ENCODE measurements around the gene PDE9A.
"Not testable (repeated sequence)": the region's sequence is repeated elsewhere in the genome, so short reads cannot be mapped to it uniquely, and the experiment has no call there.

PDE9A gene

GRCh38 chr21:42653231-42654061 is at the start of gene PDE9A:
PDE9A (plus strand) TSS chr21:42653621; CDS start chr21:42653815, 194 bp downstream.
- no peak for DNase-seq

- DNase-seq, result no peak
Measured at GRCh38 chr21:42607102-42607501, 46.3 kb upstream of the PDE9A start.

- DNase-seq, result no peak
Measured at GRCh38 chr21:42607525-42608102, 45.8 kb upstream of the PDE9A start.

GRCh38 chr21:42608446-42608845 is 45.0 kb upstream of the PDE9A start:
- no peak for DNase-seq

- DNase-seq, result no peak
Measured at GRCh38 chr21:42609811-42610210, 43.6 kb upstream of the PDE9A start.

- DNase-seq, result no peak
Measured at GRCh38 chr21:42611852-42612251, 41.6 kb upstream of the PDE9A start.

- DNase-seq, result no peak
Measured at GRCh38 chr21:42612390-42612789, 41.0 kb upstream of the PDE9A start.

- no peak for DNase-seq
Measured at GRCh38 chr21:42613756-42614155, 39.7 kb upstream of the PDE9A start.

GRCh38 chr21:42614396-42614795 is 39.0 kb upstream of the PDE9A start:
- no peak for DNase-seq

- no peak for DNase-seq
Measured at GRCh38 chr21:42614811-42615351, 38.5 kb upstream of the PDE9A start.

- DNase-seq, result not testable (repeated sequence)
Measured at GRCh38 chr21:42615377-42615776, 38.0 kb upstream of the PDE9A start.

- DNase-seq, result no peak
Measured at GRCh38 chr21:42615924-42616323, 37.5 kb upstream of the PDE9A start.

- no peak for DNase-seq
Measured at GRCh38 chr21:42616446-42616845, 37.0 kb upstream of the PDE9A start.

- DNase-seq, result no peak
Measured at GRCh38 chr21:42616941-42617340, 36.5 kb upstream of the PDE9A start.

GRCh38 chr21:42617486-42617885 is 35.9 kb upstream of the PDE9A start:
- DNase-seq, result no peak

GRCh38 chr21:42618707-42619102 is 34.7 kb upstream of the PDE9A start:
- DNase-seq, result no peak

- no peak for DNase-seq
Measured at GRCh38 chr21:42619166-42619565, 34.3 kb upstream of the PDE9A start.

- no peak for DNase-seq
Measured at GRCh38 chr21:42619841-42620240, 33.6 kb upstream of the PDE9A start.

GRCh38 chr21:42621166-42621818 is 32.1 kb upstream of the PDE9A start:
- no peak for DNase-seq

- no peak for DNase-seq
Measured at GRCh38 chr21:42621819-42622177, 31.6 kb upstream of the PDE9A start.

- no peak for DNase-seq
Measured at GRCh38 chr21:42622284-42622683, 31.1 kb upstream of the PDE9A start.

- no peak for DNase-seq
Measured at GRCh38 chr21:42623694-42624093, 29.7 kb upstream of the PDE9A start.

GRCh38 chr21:42624095-42624790 is 29.2 kb upstream of the PDE9A start:
- no peak for DNase-seq

All from fibroblast of upper back skin (primary cell).